Measurements from ENCODE around the gene CLMP.

Gene CLMP

DNA sequence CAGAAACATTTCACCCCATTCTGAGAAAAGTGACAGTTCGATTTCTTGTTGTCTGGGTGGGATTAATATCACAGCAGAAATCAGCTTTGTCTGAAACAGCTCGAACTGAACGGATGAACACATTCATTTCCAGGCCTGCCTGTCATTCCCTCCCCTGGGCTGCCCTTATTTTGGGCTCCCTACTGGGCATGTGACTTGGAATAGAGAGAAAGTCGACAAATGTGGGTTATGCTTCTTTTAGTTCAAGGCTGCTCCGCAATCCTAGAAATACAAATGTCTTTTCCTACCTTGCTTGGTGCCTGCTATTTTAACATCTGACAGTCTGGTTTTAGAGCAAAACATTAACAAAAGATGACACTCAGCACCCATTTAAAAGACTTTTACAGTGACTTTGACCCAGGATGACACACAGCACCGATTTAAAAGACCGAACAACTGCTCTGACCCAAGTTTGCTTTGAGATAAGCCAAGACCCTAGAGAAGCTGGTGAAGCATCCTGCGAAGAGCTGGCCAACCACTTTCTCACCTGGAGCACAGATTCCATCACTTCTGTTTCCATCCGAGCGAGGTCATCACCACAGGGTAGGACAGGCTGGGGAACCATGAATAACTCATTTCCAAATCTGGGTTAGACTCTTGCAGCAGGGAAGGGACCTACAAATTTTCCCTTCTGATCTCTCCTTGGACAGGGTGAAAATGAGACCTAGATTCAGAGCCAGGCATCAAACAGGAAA is 13.1 kb downstream of the CLMP start:
- Histone ChIP-seq H4K20me1 (ENCODE audit: control insufficient read depth, insufficient read depth, low read depth, low read length) (no peaks in the 10 kb centered on the region; the same call in 1 of the 2 replicates), H3K36me3 (ENCODE audit: control insufficient read depth, low read length) (no peaks in the 10 kb centered on the region), H3K4me3 (ENCODE audit: low read length) (no peak overlapping the region), H3K27me3 (ENCODE audit: control insufficient read depth, low read length) (peaks cover 14% of the 10 kb centered on the region), H3K27ac (ENCODE audit: low read depth, low read length) (no peak overlapping the region), H3K4me2 (ENCODE audit: low read length) (no peak overlapping the region), H3K9me3 (ENCODE audit: control insufficient read depth, insufficient read depth, low read length) (no peaks in the 10 kb centered on the region), H3F3A (ENCODE audit: control insufficient read depth, insufficient read depth) (no peaks in the 10 kb centered on the region), H3K4me1 (ENCODE audit: control insufficient read depth, low read length) (no peaks in the 10 kb centered on the region), H3K9me2 (replicated peaks; ENCODE audit: control insufficient read depth, low read length) (no peaks in the 10 kb centered on the region), H3K79me2 (ENCODE audit: control insufficient read depth, low read length) (no peaks in the 10 kb centered on the region)
- TF ChIP-seq, protein P1, sequence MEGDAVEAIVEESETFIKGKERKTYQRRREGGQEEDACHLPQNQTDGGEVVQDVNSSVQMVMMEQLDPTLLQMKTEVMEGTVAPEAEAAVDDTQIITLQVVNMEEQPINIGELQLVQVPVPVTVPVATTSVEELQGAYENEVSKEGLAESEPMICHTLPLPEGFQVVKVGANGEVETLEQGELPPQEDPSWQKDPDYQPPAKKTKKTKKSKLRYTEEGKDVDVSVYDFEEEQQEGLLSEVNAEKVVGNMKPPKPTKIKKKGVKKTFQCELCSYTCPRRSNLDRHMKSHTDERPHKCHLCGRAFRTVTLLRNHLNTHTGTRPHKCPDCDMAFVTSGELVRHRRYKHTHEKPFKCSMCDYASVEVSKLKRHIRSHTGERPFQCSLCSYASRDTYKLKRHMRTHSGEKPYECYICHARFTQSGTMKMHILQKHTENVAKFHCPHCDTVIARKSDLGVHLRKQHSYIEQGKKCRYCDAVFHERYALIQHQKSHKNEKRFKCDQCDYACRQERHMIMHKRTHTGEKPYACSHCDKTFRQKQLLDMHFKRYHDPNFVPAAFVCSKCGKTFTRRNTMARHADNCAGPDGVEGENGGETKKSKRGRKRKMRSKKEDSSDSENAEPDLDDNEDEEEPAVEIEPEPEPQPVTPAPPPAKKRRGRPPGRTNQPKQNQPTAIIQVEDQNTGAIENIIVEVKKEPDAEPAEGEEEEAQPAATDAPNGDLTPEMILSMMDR (IDR thresholded peaks at IDR 0.05; ENCODE audit: low read depth, low read length, poor library complexity, severe bottlenecking): no peak

DNA sequence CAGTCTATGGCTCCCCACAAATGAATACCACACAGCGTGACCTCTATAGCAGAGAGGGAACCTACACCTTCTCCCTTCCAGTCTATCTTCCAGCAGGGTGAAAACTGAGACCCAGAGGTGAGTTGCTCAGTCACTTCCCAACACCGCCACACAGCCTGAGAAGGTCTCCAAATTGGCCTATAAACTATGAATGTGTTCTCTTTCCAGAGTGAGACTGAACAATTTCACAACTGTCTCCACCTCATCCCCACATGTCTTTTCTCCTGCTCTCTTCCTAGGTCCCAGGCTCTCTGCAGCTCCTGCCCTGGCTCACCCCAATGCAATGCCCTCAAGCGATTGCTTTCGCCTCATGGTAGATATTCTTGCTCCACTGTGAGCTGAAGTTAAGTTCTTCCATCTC is 14.0 kb downstream of the CLMP start:
- H3K4me3 ChIP-seq (ENCODE audit: low read length): no peak overlapping the region
- H3K27ac ChIP-seq (ENCODE audit: low read depth, low read length): no peak overlapping the region
- no peaks in the 10 kb centered on the region for H3K79me2 ChIP-seq (ENCODE audit: control insufficient read depth, low read length)
- no peaks in the 10 kb centered on the region for H3K4me1 ChIP-seq (ENCODE audit: control insufficient read depth, low read length)
- no peaks in the 10 kb centered on the region for H3F3A ChIP-seq (ENCODE audit: control insufficient read depth, insufficient read depth)
- no peaks in the 10 kb centered on the region for H3K36me3 ChIP-seq (ENCODE audit: control insufficient read depth, low read length)
- peaks cover 18% of the 10 kb centered on the region for H3K27me3 ChIP-seq (ENCODE audit: control insufficient read depth, low read length)
- TF ChIP-seq EZH2phosphoT487 (IDR thresholded peaks at IDR 0.05; ENCODE audit: borderline replicate concordance, low read length): no peak
- TF ChIP-seq, protein P1 (IDR thresholded peaks at IDR 0.05; ENCODE audit: low read depth, low read length, poor library complexity, severe bottlenecking): no peak
- no peaks in the 10 kb centered on the region for H3K9me3 ChIP-seq (ENCODE audit: control insufficient read depth, insufficient read depth, low read length)
- no peaks in the 10 kb centered on the region for H3K9me2 ChIP-seq (replicated peaks; ENCODE audit: control insufficient read depth, low read length)
- H4K20me1 ChIP-seq (ENCODE audit: control insufficient read depth, insufficient read depth, low read depth, low read length): no peaks in the 10 kb centered on the region; the same call in 1 of the 2 replicates
- H3K4me2 ChIP-seq (ENCODE audit: low read length): no peak overlapping the region

DNA sequence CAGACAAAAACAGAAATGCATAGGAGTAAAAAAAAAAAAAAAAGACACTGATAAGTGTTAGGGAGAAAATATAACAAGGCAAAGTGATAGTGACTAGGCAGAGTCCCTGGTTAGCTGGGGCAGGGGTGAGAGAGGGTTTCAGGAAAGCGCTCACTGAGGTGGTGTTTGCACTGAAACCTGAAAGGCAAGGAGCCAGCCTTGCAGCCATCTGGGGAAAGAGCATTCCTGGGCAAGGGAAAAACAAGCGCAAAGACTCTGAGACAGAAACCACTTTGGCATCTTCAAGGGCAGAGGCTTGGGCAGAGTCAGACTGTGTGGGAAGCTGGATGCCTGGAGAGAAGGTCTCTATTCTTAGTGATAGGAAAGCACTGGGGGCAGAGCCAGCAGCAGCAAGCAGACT is 14.5 kb downstream of the CLMP start:
- H4K20me1 ChIP-seq (ENCODE audit: control insufficient read depth, insufficient read depth, low read depth, low read length): no peaks in the 10 kb centered on the region; the same call in 1 of the 2 replicates
- no peaks in the 10 kb centered on the region for H3K36me3 ChIP-seq (ENCODE audit: control insufficient read depth, low read length)
- H3K9me3 ChIP-seq (ENCODE audit: control insufficient read depth, insufficient read depth, low read length): no peaks in the 10 kb centered on the region
- H3F3A ChIP-seq (ENCODE audit: control insufficient read depth, insufficient read depth): no peaks in the 10 kb centered on the region
- H3K27ac ChIP-seq (ENCODE audit: low read depth, low read length): no peak overlapping the region
- H3K79me2 ChIP-seq (ENCODE audit: control insufficient read depth, low read length): no peaks in the 10 kb centered on the region
- H3K9me2 ChIP-seq (replicated peaks; ENCODE audit: control insufficient read depth, low read length): no peaks in the 10 kb centered on the region
- peaks cover 18% of the 10 kb centered on the region for H3K27me3 ChIP-seq (ENCODE audit: control insufficient read depth, low read length)
- H3K4me3 ChIP-seq (ENCODE audit: low read length): no peak overlapping the region
- H3K4me1 ChIP-seq (ENCODE audit: control insufficient read depth, low read length): no peaks in the 10 kb centered on the region
- H3K4me2 ChIP-seq (ENCODE audit: low read length): no peak overlapping the region
- no peak for TF ChIP-seq EZH2phosphoT487 (IDR thresholded peaks at IDR 0.05; ENCODE audit: borderline replicate concordance, low read length)
- TF ChIP-seq, protein P1 (IDR thresholded peaks at IDR 0.05; ENCODE audit: low read depth, low read length, poor library complexity, severe bottlenecking): no peak
